Spleen (tissue), 11 donors: ENCODE results near the gene SUCLG1. TPM values are rescaled to one million over a fixed set of nuclear protein-coding genes. Genes with fewer than 3 reads are reported as not detected.

ENCODE experiments used
- DNase-seq: peaks from one replicate; pipeline ENCODE4 v3.0.0-alpha.2; 2020
- H3K27ac ChIP-seq, 8 donors: fragments of 200-600 bp; sonication (generic) in 7 of 8; 1 replicate in 4 of 8; 2 replicates in 4 of 8; pipeline versions ENCODE4 v1.5.0 to v1.8.0; 2016 to 2021; ENCODE audit warnings: inconsistent platforms in 4 of 8, mild to moderate bottlenecking in 4 of 8, moderate library complexity in 1 of 8
- H3K27me3 ChIP-seq, 7 donors: fragments of 200-600 bp; sonication (generic) in 6 of 7; replicated peaks in 1 of 7; 1 replicate in 4 of 7; 2 replicates in 3 of 7; pipeline versions ENCODE4 v1.5.0 to v1.8.0; 2016 to 2021; ENCODE audit warnings: inconsistent platforms in 3 of 7, mild to moderate bottlenecking in 1 of 7
- H3K36me3 ChIP-seq, 6 donors: fragments of 200-600 bp; sonication (generic) in 5 of 6; 1 replicate in 4 of 6; 2 replicates in 2 of 6; pipeline versions ENCODE4 v1.5.0 to v1.8.0; 2016 to 2021; ENCODE audit warnings: inconsistent platforms in 2 of 6
- H3K4me1 ChIP-seq, 6 donors: fragments of 200-600 bp; sonication (generic) in 5 of 6; 1 replicate in 3 of 6; 2 replicates in 3 of 6; pipeline versions ENCODE4 v1.5.0 to v1.8.0; 2016 to 2021; ENCODE audit warnings: inconsistent platforms in 3 of 6
- H3K4me3 ChIP-seq, 8 donors: fragments of 200-600 bp; sonication (generic) in 7 of 8; 1 replicate in 4 of 8; 2 replicates in 4 of 8; pipeline versions ENCODE4 v1.5.0 to v1.8.0; 2016 to 2021; ENCODE audit warnings: inconsistent platforms in 4 of 8, mild to moderate bottlenecking in 4 of 8, moderate library complexity in 2 of 8
- H3K9me3 ChIP-seq, 8 donors: fragments of 200-600 bp; sonication (generic) in 7 of 8; 1 replicate in 4 of 8; 2 replicates in 4 of 8; pipeline versions ENCODE4 v1.5.0 to v1.8.0; 2016 to 2021; ENCODE audit warnings: inconsistent platforms in 4 of 8
- CTCF ChIP-seq, 11 experiments: fragments of 200-600 bp in 7 of 11; fragments of 450-650 bp in 4 of 11; sonication (generic) in 4 of 11; IDR thresholded peaks in 8 of 11; conservative IDR thresholded peaks in 3 of 11; 1 replicate in 7 of 11; 2 replicates in 4 of 11; pipeline versions ENCODE4 v1.4.0 to v1.8.0; 2016 to 2021; ENCODE audit warnings: antibody characterized with exemption in 11 of 11, inconsistent platforms in 4 of 11, mild to moderate bottlenecking in 1 of 11
- POLR2A ChIP-seq, 3 donors: fragments of 450-650 bp; IDR thresholded peaks; one replicate each; pipeline ENCODE4 v1.5.1; 2017; ENCODE audit warnings: antibody characterized with exemption in 3 of 3, mild to moderate bottlenecking in 1 of 3
- POLR2AphosphoS5 ChIP-seq, 3 donors: sonication (generic); formaldehyde crosslinking; IDR thresholded peaks; one replicate each; pipeline ENCODE4 v1.5.1; 2017; ENCODE audit warnings: antibody characterized with exemption in 3 of 3
- WGBS, 5 donors: extraction: QIAGEN DNeasy Blood & Tissue Kit in 3 of 5; methylation state at CpG; one replicate each; pipeline versions ENCODE4 v1.1.5 to v1.1.7; 2013 to 2018; 5-methylcytosine and 5-hydroxymethylcytosine counted together
- intact Hi-C: fragments of 100-400 bp; cut with DNase I; formaldehyde crosslinking; loops from one replicate; pipeline ENCODE4 v1.15.0; 2023; ENCODE audit warnings: low total_unique reads
- polyA plus RNA-seq, 3 donors: library from polyadenylated mRNA; stranded (reverse); fragments of 200-250 nt; gene quantifications; one replicate each; pipeline ENCODE4 v1.2.1, GENCODE V29; 2013
- total RNA-seq, 7 donors: library from RNA; depleted of rRNA in 3 of 7; stranded (reverse); fragments of >200 nt in 3 of 7; fragmentation: NEBNext Ultra II Directional in 4 of 7; extraction: Animal tissue kit (Norgen Biotek cat#: 25700) in 4 of 7; gene quantifications; one replicate each; pipeline versions ENCODE4 v1.1.0 to v1.2.1, GENCODE V29; 2016 to 2021
- donor health status: healthy with polysubstance abuse.
- donor health status: DM: no; HTN: no; CAD: no; lungs with moderate emphysema.
- donor health status: DM: no; HTN: no; CAD: no.
- donor health status: Bipolar disorder and iron deficiency.
- donor health status: healthy.
- donor health status: DM: no; HTN: no; CAD: no.
- donor health status: DM: yes; HTN: yes; CAD: no.

SUCLG1 gene
- total and polyA plus RNA-seq, 10 donors: 39.2 to 58.3 (median 44.7) TPM

GRCh38 chr2:84452624-84453023, 6.5 kb downstream of the SUCLG1 start:
- Histone ChIP-seq H3K27ac (no peak overlapping the region), H3K9me3 (no peaks in the 10 kb centered on the region), H3K4me1 (peaks cover 0 to 80% (median 38%) of the 10 kb centered on the region in 6 donors), H3K36me3 (peaks cover 0 to 30% (median 5%) of the 10 kb centered on the region in 6 donors), H3K27me3 (no peaks in the 10 kb centered on the region), H3K4me3 (no peak overlapping the region)
- no peak for DNase-seq
- WGBS, 5 donors: 77 to 94% (median 89%) methylated on average over 3 of the region's 3 CpGs
- intact Hi-C loops: no loop called here
- TF ChIP-seq CTCF (IDR thresholded peaks at IDR 0.05 in 8 of 11, conservative IDR thresholded peaks at IDR 0.05 in 3 of 11) (no peak), POLR2AphosphoS5 (IDR thresholded peaks at IDR 0.05) (no peak), POLR2A (IDR thresholded peaks at IDR 0.05) (no peak)

GRCh38 chr2:84451579-84451978, 7.5 kb downstream of the SUCLG1 start:
- Histone ChIP-seq H3K9me3 (no peaks in the 10 kb centered on the region), H3K27me3 (no peaks in the 10 kb centered on the region), H3K4me3 (no peak overlapping the region), H3K27ac (peak overlapping the region in 2 of 8 donors; percentile 59 to 66), H3K36me3 (peaks cover 0 to 40% (median 5%) of the 10 kb centered on the region in 6 donors), H3K4me1 (peaks cover 0 to 75% (median 28%) of the 10 kb centered on the region in 6 donors)
- TF ChIP-seq CTCF (IDR thresholded peaks at IDR 0.05 in 8 of 11, conservative IDR thresholded peaks at IDR 0.05 in 3 of 11): no peak
- no peak for TF ChIP-seq POLR2AphosphoS5 (IDR thresholded peaks at IDR 0.05)
- no peak for TF ChIP-seq POLR2A (IDR thresholded peaks at IDR 0.05)
- 89 to 98% (median 95%) methylated on average over 2 of the region's 2 CpGs for WGBS, 5 donors
- intact Hi-C loops: no loop called here
- no peak for DNase-seq

- Histone ChIP-seq H3K27me3 (no peaks in the 10 kb centered on the region), H3K36me3 (peaks cover 0 to 49% (median 11%) of the 10 kb centered on the region in 6 donors), H3K9me3 (no peaks in the 10 kb centered on the region), H3K4me1 (peaks cover 0 to 65% (median 19%) of the 10 kb centered on the region in 6 donors), H3K27ac (peak overlapping the region in 5 of 8 donors; percentile 41 to 66 (median 49)), H3K4me3 (no peak overlapping the region)
- DNase-seq: no peak
- WGBS, 5 donors: 89 to 93% (median 89%) methylated on average over 2 of the region's 2 CpGs
- no peak for TF ChIP-seq POLR2AphosphoS5 (IDR thresholded peaks at IDR 0.05)
- TF ChIP-seq CTCF (IDR thresholded peaks at IDR 0.05 in 8 of 11, conservative IDR thresholded peaks at IDR 0.05 in 3 of 11): no peak
- TF ChIP-seq POLR2A (IDR thresholded peaks at IDR 0.05): no peak
- intact Hi-C loops: no loop called here
These were observed 8.5 kb downstream of the SUCLG1 start for GRCh38 chr2:84450288-84451227.

- Histone ChIP-seq H3K27ac (peak overlapping the region in 1 of 8 donors; percentile 66), H3K9me3 (no peaks in the 10 kb centered on the region), H3K4me1 (peaks cover 0 to 57% (median 19%) of the 10 kb centered on the region in 6 donors), H3K27me3 (no peaks in the 10 kb centered on the region), H3K36me3 (peaks cover 0 to 58% (median 12%) of the 10 kb centered on the region in 6 donors), H3K4me3 (no peak overlapping the region)
- intact Hi-C loops: no loop called here
- TF ChIP-seq POLR2A (IDR thresholded peaks at IDR 0.05) (no peak), CTCF (IDR thresholded peaks at IDR 0.05 in 8 of 11, conservative IDR thresholded peaks at IDR 0.05 in 3 of 11) (no peak), POLR2AphosphoS5 (IDR thresholded peaks at IDR 0.05) (no peak)
- 92 to 96% (median 94%) methylated on average over 6 of the region's 6 CpGs for WGBS, 5 donors
- DNase-seq: no peak
These were observed 9.4 kb downstream of the SUCLG1 start for GRCh38 chr2:84449711-84450110.
